ENCODE measurements around the gene UNC5C. TPM values are rescaled to one million over a fixed set of nuclear protein-coding genes. Genes with fewer than 3 reads are reported as not detected.

UNC5C gene
- total and polyA plus RNA-seq, 2 of the 8 experiments (the other 6 are each of a cell fraction or from before 2014, with no cell fraction given), result 0.30 to 1.3 TPM

DNA sequence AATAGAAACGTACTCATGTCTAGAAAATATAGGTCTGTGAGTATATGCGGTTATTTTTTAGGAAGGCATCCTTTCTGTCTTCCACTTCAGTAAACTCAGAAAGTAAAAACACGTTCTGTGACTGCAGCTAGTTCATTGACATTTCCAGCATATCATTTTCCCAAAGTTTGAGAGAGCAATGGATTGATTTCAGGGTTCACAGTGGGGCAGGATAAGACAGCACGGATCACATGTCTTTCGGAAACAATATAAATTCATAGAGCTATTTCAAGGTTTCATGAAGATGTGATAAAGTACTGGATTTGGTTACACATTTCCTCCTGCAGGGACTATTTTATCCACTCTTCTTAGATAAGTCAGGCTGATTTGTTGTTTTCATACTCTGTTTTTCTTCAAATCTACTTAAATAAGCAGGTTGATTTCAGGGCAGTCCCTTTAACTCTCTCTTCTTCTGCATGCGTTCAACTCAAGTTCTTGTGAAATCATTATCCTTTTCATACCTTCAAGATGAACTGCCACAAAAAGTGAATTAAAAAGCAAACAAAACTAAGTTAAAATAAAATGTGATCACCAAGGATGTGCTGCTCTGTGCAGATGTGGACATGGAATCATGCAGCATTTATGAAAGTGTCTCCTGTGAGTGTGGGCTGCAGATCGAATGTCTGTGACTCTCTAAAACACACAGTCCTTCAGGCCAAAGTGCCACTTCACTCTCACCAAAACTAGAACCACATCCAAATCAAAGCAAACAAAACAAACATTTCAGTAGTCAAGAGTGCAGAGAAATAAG is 187.7 kb downstream of the UNC5C start (continued):
- TF ChIP-seq ZNF274 (IDR thresholded peaks at IDR 0.05; ENCODE audit: borderline replicate concordance, extremely low read depth, low read length) (no peak), FOSL1 (IDR thresholded peaks at IDR 0.05; ENCODE audit: insufficient read depth, low read depth, low read length) (no peak), HDAC2 (IDR thresholded peaks at IDR 0.05; ENCODE audit: borderline replicate concordance in 1 of 2, low read depth in 2 of 2, low read length in 2 of 2) (no peak), MAFK (IDR thresholded peaks at IDR 0.05; ENCODE audit: low read depth, low read length) (no peak), POLR2AphosphoS5 (IDR thresholded peaks at IDR 0.05; ENCODE audit: low read depth, low read length) (no peak), RAD21 (IDR thresholded peaks at IDR 0.05 in 1 of 2, conservative IDR thresholded peaks at IDR 0.05 in 1 of 2; ENCODE audit: low read depth in 2 of 2, low read length in 2 of 2) (no peak), EGR1 (IDR thresholded peaks at IDR 0.05; ENCODE audit: borderline replicate concordance, low read depth, low read length) (no peak), RBBP5 (IDR thresholded peaks at IDR 0.05; ENCODE audit: borderline replicate concordance, low read depth, low read length) (no peak), RFX5 (IDR thresholded peaks at IDR 0.05; ENCODE audit: borderline replicate concordance, low read depth, low read length) (no peak), TAF1 (IDR thresholded peaks at IDR 0.05; ENCODE audit: low read depth, low read length) (no peak)
